HepG2 (cell line): ENCODE data around the gene PIP5K1A. TPM values are rescaled to one million over a fixed set of nuclear protein-coding genes. Genes with fewer than 3 reads are reported as not detected.

Source experiments
- CREB3 ChIP-seq: sonication (generic); formaldehyde crosslinking; IDR thresholded peaks from 2 replicates; pipeline ENCODE4 v1.5.0; 2020; ENCODE audit warnings: missing genetic modification reagents
- FOXA3 ChIP-seq: IDR thresholded peaks from 2 replicates; pipeline ENCODE4 v1.6.1; 2016; ENCODE audit warnings: missing genetic modification reagents, missing compliant biosample characterization
- HOXA3 ChIP-seq: sonication (generic); formaldehyde crosslinking; IDR thresholded peaks from 2 replicates; pipeline ENCODE4 v1.5.0; 2020; ENCODE audit warnings: missing genetic modification reagents
- JUN ChIP-seq: sonication (generic); formaldehyde crosslinking; IDR thresholded peaks from 2 replicates; pipeline ENCODE4 v1.4.0; 2020; ENCODE audit warnings: mild to moderate bottlenecking, missing genetic modification reagents
- KDM5B ChIP-seq: sonication (generic); formaldehyde crosslinking; IDR thresholded peaks from 2 replicates; pipeline ENCODE4 v1.4.0; 2020; ENCODE audit warnings: missing genetic modification reagents, mild to moderate bottlenecking, borderline replicate concordance
- PTBP1 ChIP-seq: fragments of 200-400 bp; formaldehyde crosslinking; IDR thresholded peaks from 2 replicates; pipeline ENCODE4 v1.6.1; 2018; ENCODE audit warnings: low read length, low read depth; ENCODE audit not compliant: poor library complexity, severe bottlenecking
- SNRNP70 ChIP-seq: fragments of 200-400 bp; formaldehyde crosslinking; IDR thresholded peaks from 2 replicates; pipeline ENCODE4 v1.6.1; 2017; ENCODE audit warnings: mild to moderate bottlenecking, low read depth, low read length, moderate library complexity
- SUZ12 ChIP-seq: fragments of 150-350 bp; IDR thresholded peaks from 2 replicates; pipeline ENCODE4 v1.6.1; 2014; ENCODE audit warnings: low read depth, low read length
- ZNF777 ChIP-seq: sonication (generic); formaldehyde crosslinking; IDR thresholded peaks from 2 replicates; pipeline ENCODE4 v1.4.0; 2020; ENCODE audit warnings: missing genetic modification reagents
- polyA plus RNA-seq, 8 experiments: library from polyadenylated mRNA; depleted of rRNA in 3 of 8; stranded (reverse) in 7 of 8; unstranded in 1 of 8; fragments of >200 nt; fragmentation: Illumina TruSeq in 4 of 8; extraction: Trizol in 4 of 8; gene quantifications; 2 replicates each; pipeline versions ENCODE4 v1.2.1 to v1.2.3, GENCODE V29; 2011 to 2016; ENCODE audit warnings: low read depth in 4 of 8, missing spikeins in 1 of 8, mixed read lengths in 1 of 8; ENCODE audit not compliant: insufficient read depth in 1 of 8
- total RNA-seq, 5 experiments: library from RNA; depleted of rRNA; stranded (reverse); fragments of >200 nt; fragmentation: Illumina TruSeq; extraction: Trizol; gene quantifications; 2 replicates each; pipeline ENCODE4 v1.2.3, GENCODE V29; 2016; ENCODE audit warnings: low read depth in 1 of 5
- TF ChIP-seq, protein P1 (sequence below): sonication (generic); formaldehyde crosslinking; IDR thresholded peaks from 2 replicates; pipeline ENCODE4 v1.4.0; 2020; ENCODE audit warnings: missing genetic modification reagents

Gene PIP5K1A
- total and polyA plus RNA-seq, 2 of the 13 experiments (the other 11 are each of a cell fraction or from before 2014, with no cell fraction given) = 45.3 to 65.1 TPM

DNA sequence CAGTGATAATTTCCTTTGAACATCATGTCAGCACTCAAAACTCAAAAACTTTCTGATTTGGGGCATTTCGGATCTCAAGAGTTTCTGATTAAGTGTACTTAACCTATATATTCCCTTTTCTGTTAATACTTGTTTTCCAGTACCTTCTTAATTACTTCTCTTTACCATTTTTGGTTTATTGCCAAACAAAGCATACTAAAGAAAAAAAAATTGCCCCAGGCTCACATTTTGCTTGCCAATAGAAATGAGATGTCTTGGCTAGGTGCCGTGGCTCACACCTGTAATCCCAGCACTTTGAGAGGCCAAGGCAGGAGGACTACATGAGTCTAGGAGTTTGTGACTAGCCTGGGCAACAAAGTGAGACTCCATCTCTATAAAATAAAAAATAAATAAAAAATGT lies 61.0 kb downstream of the PIP5K1A start (continued):
- TF ChIP-seq, protein P1, sequence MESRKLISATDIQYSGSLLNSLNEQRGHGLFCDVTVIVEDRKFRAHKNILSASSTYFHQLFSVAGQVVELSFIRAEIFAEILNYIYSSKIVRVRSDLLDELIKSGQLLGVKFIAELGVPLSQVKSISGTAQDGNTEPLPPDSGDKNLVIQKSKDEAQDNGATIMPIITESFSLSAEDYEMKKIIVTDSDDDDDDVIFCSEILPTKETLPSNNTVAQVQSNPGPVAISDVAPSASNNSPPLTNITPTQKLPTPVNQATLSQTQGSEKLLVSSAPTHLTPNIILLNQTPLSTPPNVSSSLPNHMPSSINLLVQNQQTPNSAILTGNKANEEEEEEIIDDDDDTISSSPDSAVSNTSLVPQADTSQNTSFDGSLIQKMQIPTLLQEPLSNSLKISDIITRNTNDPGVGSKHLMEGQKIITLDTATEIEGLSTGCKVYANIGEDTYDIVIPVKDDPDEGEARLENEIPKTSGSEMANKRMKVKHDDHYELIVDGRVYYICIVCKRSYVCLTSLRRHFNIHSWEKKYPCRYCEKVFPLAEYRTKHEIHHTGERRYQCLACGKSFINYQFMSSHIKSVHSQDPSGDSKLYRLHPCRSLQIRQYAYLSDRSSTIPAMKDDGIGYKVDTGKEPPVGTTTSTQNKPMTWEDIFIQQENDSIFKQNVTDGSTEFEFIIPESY (CRISPR knock-in tag) = no peak
- no peak for TF ChIP-seq CREB3
- no peak for TF ChIP-seq KDM5B (CRISPR knock-in tag)
- no peak for TF ChIP-seq JUN (CRISPR knock-in tag)
- no peak for TF ChIP-seq PTBP1
- no peak for TF ChIP-seq HOXA3 (CRISPR knock-in tag)
- TF ChIP-seq FOXA3 (CRISPR knock-in tag) = no peak
- no peak for TF ChIP-seq SNRNP70
- TF ChIP-seq SUZ12 = no peak
- TF ChIP-seq ZNF777 (CRISPR knock-in tag) = no peak
- TF ChIP-seq, all 625 proteins: peak for 0
